ENCODE data around the gene RITA1. TPM values are rescaled to one million over a fixed set of nuclear protein-coding genes. Genes with fewer than 3 reads are reported as not detected.

The RITA1 gene
- total and polyA plus RNA-seq, 9 donors = 6.8 to 19.4 (median 15.4) TPM

DNA sequence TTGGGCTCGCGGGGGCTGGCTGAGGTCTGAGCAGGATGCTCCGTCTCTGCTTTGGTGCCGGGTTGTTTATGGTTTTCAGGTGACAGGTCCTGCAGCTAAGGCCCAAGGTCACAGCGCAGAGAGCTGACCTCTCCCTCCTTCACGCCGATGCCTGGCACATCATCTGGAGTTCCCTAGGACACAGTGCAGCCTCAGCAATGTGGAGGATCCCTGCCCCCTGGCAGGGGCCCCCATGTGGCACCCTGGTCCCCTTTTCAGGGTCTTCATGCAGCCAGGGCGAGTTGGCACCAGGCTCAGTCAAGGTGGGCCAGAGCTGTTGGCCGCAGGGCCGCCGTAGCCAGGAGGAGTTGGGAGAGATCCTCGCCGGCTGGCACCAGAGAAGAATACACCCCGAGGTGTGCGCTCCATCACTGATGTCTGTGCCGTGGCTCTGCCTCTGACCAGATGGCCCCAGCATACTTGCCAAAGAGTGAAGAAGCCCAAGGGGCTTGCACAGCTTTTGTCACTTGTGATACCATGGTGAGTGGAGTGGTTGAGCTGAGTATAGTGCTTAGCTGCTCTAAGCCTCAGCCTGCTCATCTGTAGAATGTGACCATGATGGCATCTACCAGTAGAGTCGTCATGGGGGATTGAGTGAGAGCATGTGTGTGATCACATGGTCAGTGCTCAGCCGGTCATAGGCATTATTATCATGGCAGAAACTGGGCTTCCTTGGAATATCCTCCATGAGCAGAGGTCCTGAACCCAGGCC is 46.7 kb downstream of the RITA1 start:
- 79 to 85% (median 80%) methylated on average over 17 to 18 of the region's 18 CpGs for WGBS, 3 donors
- DNase-seq = no peak
- H3K27me3 ChIP-seq = no peaks in the 10 kb centered on the region
- intact Hi-C loops (cut with DNase I) = no loop called here
- no peak overlapping the region for H3K27ac ChIP-seq
- H3K36me3 ChIP-seq = no peaks in the 10 kb centered on the region
- peaks cover 8% of the 10 kb centered on the region for H3K4me1 ChIP-seq (ENCODE audit: insufficient read depth)
- H3K9me3 ChIP-seq = no peaks in the 10 kb centered on the region
- TF ChIP-seq EP300 (IDR thresholded peaks at IDR 0.05) (no peak), POLR2A (IDR thresholded peaks at IDR 0.05) (no peak)
- TF ChIP-seq, protein P1, sequence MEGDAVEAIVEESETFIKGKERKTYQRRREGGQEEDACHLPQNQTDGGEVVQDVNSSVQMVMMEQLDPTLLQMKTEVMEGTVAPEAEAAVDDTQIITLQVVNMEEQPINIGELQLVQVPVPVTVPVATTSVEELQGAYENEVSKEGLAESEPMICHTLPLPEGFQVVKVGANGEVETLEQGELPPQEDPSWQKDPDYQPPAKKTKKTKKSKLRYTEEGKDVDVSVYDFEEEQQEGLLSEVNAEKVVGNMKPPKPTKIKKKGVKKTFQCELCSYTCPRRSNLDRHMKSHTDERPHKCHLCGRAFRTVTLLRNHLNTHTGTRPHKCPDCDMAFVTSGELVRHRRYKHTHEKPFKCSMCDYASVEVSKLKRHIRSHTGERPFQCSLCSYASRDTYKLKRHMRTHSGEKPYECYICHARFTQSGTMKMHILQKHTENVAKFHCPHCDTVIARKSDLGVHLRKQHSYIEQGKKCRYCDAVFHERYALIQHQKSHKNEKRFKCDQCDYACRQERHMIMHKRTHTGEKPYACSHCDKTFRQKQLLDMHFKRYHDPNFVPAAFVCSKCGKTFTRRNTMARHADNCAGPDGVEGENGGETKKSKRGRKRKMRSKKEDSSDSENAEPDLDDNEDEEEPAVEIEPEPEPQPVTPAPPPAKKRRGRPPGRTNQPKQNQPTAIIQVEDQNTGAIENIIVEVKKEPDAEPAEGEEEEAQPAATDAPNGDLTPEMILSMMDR (IDR thresholded peaks at IDR 0.05) = no peak
- H3K4me3 ChIP-seq = no peak overlapping the region

- Histone ChIP-seq H3K36me3 (no peaks in the 10 kb centered on the region), H3K9me3 (no peaks in the 10 kb centered on the region), H3K4me3 (no peak overlapping the region), H3K27me3 (no peaks in the 10 kb centered on the region), H3K27ac (no peak overlapping the region), H3K4me1 (ENCODE audit: insufficient read depth) (peaks cover 8% of the 10 kb centered on the region)
- WGBS, 3 donors = 82 to 87% (median 82%) methylated on average over 25 of the region's 25 CpGs
- DNase-seq = no peak
- TF ChIP-seq EP300 (IDR thresholded peaks at IDR 0.05) (no peak), POLR2A (IDR thresholded peaks at IDR 0.05) (no peak)
- TF ChIP-seq, protein P1 (IDR thresholded peaks at IDR 0.05) = no peak
- intact Hi-C loops (cut with DNase I) = no loop called here
Observed at GRCh38 chr12:113232840-113233585, 47.5 kb downstream of the RITA1 start.

DNA sequence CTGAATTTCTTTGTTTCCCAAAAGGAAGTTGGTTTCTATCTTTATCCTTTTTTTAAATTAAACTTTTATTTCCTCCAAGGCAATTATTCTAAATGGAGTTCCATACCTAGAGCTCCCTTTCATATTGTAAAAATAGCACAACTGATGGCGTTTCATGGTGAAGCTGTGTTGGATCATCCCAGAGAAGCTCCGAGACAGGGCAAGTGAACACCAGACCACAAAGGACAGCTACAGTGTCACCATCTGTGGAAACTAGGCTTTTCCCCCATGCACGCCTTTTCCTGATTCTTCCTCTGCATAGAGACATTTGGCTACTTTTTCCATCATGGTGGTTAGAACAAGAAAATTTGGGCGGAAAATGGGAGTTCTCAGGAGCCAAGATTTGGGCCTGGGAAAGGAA is 48.4 kb downstream of the RITA1 start:
- no peak overlapping the region for H3K4me3 ChIP-seq
- TF ChIP-seq, protein P1 (IDR thresholded peaks at IDR 0.05) = no peak
- TF ChIP-seq POLR2A (IDR thresholded peaks at IDR 0.05) (no peak), EP300 (IDR thresholded peaks at IDR 0.05) (no peak)
- intact Hi-C loops (cut with DNase I) = no loop called here
- H3K27me3 ChIP-seq = no peaks in the 10 kb centered on the region
- DNase-seq = no peak
- 95 to 97% (median 96%) methylated on average over 4 of the region's 4 CpGs for WGBS, 3 donors
- H3K27ac ChIP-seq = no peak overlapping the region
- peaks cover 5% of the 10 kb centered on the region for H3K4me1 ChIP-seq (ENCODE audit: insufficient read depth)
- no peaks in the 10 kb centered on the region for H3K36me3 ChIP-seq
- no peaks in the 10 kb centered on the region for H3K9me3 ChIP-seq

- TF ChIP-seq, protein P1 (IDR thresholded peaks at IDR 0.05) = no peak
- TF ChIP-seq EP300 (IDR thresholded peaks at IDR 0.05) = no peak
- no peak for TF ChIP-seq POLR2A (IDR thresholded peaks at IDR 0.05)
- peaks cover 7% of the 10 kb centered on the region for H3K4me1 ChIP-seq (ENCODE audit: insufficient read depth)
- no peak overlapping the region for H3K4me3 ChIP-seq
- H3K9me3 ChIP-seq = no peaks in the 10 kb centered on the region
- no peaks in the 10 kb centered on the region for H3K27me3 ChIP-seq
- no peaks in the 10 kb centered on the region for H3K36me3 ChIP-seq
- 87 to 88% (median 88%) methylated on average over 4 of the region's 4 CpGs for WGBS, 3 donors
- no peak overlapping the region for H3K27ac ChIP-seq
- intact Hi-C loops (cut with DNase I) = no loop called here
- DNase-seq = no peak
Observed at GRCh38 chr12:113234483-113234882, 49.0 kb downstream of the RITA1 start.

Measured in ovary (tissue), 9 donors.